ENCODE measurements around the gene KCTD4.

DNA sequence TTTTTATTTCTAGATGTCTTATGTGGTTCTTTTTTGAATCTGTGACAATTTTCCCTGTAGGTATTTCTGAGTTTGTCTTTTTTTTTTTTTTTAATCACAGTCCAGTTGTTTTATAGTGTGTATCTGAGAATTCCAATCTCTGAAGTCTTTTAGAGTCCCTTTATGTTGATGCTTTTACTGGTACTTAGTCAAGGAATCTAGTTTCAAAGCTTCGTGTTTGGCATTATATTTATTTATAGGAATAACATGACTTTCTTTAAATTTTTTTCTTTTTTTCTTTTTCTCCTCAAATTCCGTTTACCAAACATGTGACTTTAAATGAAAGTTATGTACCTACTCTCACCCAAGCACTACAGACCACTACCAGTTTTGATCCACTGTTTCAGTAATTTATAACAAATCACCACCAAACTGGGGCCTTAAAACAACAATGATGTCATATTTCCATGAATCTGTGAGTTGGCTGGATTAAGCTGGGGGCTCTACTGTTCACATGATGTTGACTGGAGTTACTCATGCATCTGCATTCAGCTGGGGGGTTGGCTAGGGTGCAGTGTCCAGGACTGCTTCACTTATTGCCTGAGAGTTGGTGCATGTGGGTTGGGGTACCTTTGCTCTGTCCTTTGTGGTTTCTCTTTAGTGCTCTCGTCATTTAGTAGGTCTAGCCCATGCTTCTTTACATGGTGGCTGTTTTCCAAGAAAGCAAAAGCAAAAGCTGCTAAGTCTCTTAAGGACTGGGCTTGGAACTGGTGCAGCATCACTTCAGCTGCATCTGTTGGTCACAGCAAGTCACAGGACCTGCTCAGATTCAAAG lies 22.3 kb downstream of the KCTD4 start:
- TF ChIP-seq CTCF (IDR thresholded peaks at IDR 0.05; ENCODE audit: insufficient read depth, low read depth, low read length), result no peak
- TF ChIP-seq EZH2 (IDR thresholded peaks at IDR 0.05; ENCODE audit: insufficient read depth, low read length), result no peak
